K562 (cell line): ENCODE data around the gene MPL.

ENCODE experiments used
- ATF4 ChIP-seq: fragments of 450-650 bp; formaldehyde crosslinking; IDR thresholded peaks from 2 replicates; pipeline ENCODE4 v1.4.0; 2022; ENCODE audit warnings: mild to moderate bottlenecking, moderate library complexity
- BHLHE40 ChIP-seq: IDR thresholded peaks from 2 replicates; pipeline ENCODE4 v1.6.1; 2011; ENCODE audit warnings: low read length, improper control_type of control experiment
- CTCF ChIP-seq, 3 experiments: IDR thresholded peaks in 2 of 3; conservative IDR thresholded peaks in 1 of 3; 2 replicates each; pipeline ENCODE4 v1.5.1; 2011 to 2012; ENCODE audit warnings: low read length in 3 of 3, mild to moderate bottlenecking in 3 of 3, control low read depth in 2 of 3, improper control_type of control experiment in 1 of 3, inconsistent platforms in 1 of 3, low read depth in 1 of 3, mixed read lengths in 1 of 3, moderate library complexity in 1 of 3; ENCODE audit not compliant: insufficient read depth in 2 of 3
- MED1 ChIP-seq: sonication (generic); formaldehyde crosslinking; IDR thresholded peaks from 2 replicates; pipeline ENCODE4 v1.8.1; 2023; ENCODE audit warnings: missing genetic modification reagents, borderline replicate concordance
- MYC ChIP-seq, 2 experiments: fragments of 250-450 bp in 1 of 2; sonication (Bioruptor Pico) in 1 of 2; IDR thresholded peaks; 2 replicates each; pipeline versions ENCODE4 v1.5.1 to v1.6.1; 2012 to 2021; ENCODE audit warnings: low read depth in 2 of 2, borderline replicate concordance in 1 of 2, improper control_type of control experiment in 1 of 2, low read length in 1 of 2, mild to moderate bottlenecking in 1 of 2, moderate library complexity in 1 of 2
- NONO ChIP-seq, 2 experiments: fragments of 200-400 bp in 1 of 2; fragments of 450-650 bp in 1 of 2; formaldehyde crosslinking in 1 of 2; IDR thresholded peaks; 2 replicates each; pipeline ENCODE4 v1.6.1; 2017; ENCODE audit warnings: low read depth in 2 of 2, mild to moderate bottlenecking in 2 of 2, moderate library complexity in 2 of 2, low read length in 1 of 2
- TRIM28 ChIP-seq: fragments of 450-650 bp; IDR thresholded peaks from 2 replicates; pipeline ENCODE4 v1.6.1; 2017
- UBTF ChIP-seq, 2 experiments: IDR thresholded peaks; 2 replicates each; pipeline ENCODE4 v1.6.1; 2012; ENCODE audit warnings: improper control_type of control experiment in 2 of 2, low read depth in 2 of 2, low read length in 2 of 2, borderline replicate concordance in 1 of 2
- ZBTB2 ChIP-seq: fragments of 450-650 bp; IDR thresholded peaks from 2 replicates; pipeline ENCODE4 v1.6.1; 2016; ENCODE audit warnings: antibody characterized with exemption
- ZNF57 ChIP-seq: fragments of 450-650 bp; formaldehyde crosslinking; IDR thresholded peaks from 2 replicates; pipeline ENCODE4 v1.4.0; 2020; ENCODE audit warnings: mild to moderate bottlenecking, moderate library complexity

GRCh38 chr1:43381612-43382011 lies 44.0 kb downstream of the MPL start:
- TF ChIP-seq BHLHE40: no peak
- no peak for TF ChIP-seq CTCF (IDR thresholded peaks at IDR 0.05 in 2 of 3, conservative IDR thresholded peaks at IDR 0.05 in 1 of 3; ENCODE audit: insufficient read depth in 2 of 3, low read depth in 1 of 3, low read length in 3 of 3)
- TF ChIP-seq ATF4 (CRISPR knock-in tag): no peak
- TF ChIP-seq TRIM28: no peak
- no peak for TF ChIP-seq UBTF (IDR thresholded peaks at IDR 0.05; ENCODE audit: borderline replicate concordance in 1 of 2, low read depth in 2 of 2, low read length in 2 of 2)
- no peak for TF ChIP-seq MYC (IDR thresholded peaks at IDR 0.05; ENCODE audit: low read depth, low read length)
- TF ChIP-seq MYC (CRISPR knock-in tag; IDR thresholded peaks at IDR 0.05; ENCODE audit: borderline replicate concordance, low read depth): no peak
- TF ChIP-seq ZNF57 (CRISPR knock-in tag): no peak
- no peak for TF ChIP-seq MED1 (CRISPR knock-in tag)
- no peak for TF ChIP-seq NONO (IDR thresholded peaks at IDR 0.05; ENCODE audit: low read depth in 2 of 2, low read length in 1 of 2)
- TF ChIP-seq ZBTB2: no peak
